GM12878 (cell line): Measurements from ENCODE around the gene FOXF1. TPM values are rescaled to one million over a fixed set of nuclear protein-coding genes. Genes with fewer than 3 reads are reported as not detected.

Source experiments
- ATAC-seq: fragments of 200-7000 bp; cut with Tn5 transposase; 3 replicates; pipeline ENCODE4 v1.9.1; 2020; ENCODE audit warnings: mild to moderate bottlenecking, moderate library complexity
- BruUV-seq: library from RNA; stranded (reverse); fragments of 400-500 nt; replicated peaks from 2 replicates; lab custom pipeline; 2021; lab: Mats Ljungman, UMichigan
- CTCF ChIA-PET: fragments of 300-600 bp; sonication (Branson Sonifier 250); formaldehyde crosslinking; extraction: SDS; loops from one replicate; lab custom pipeline; 2021; ENCODE audit warnings: inconsistent platforms; lab: Yijun Ruan, JAX
- POLR2A ChIA-PET: fragments of 350-600 bp; formaldehyde crosslinking; extraction: SDS; loops from one replicate; lab custom pipeline; 2021; ENCODE audit warnings: inconsistent platforms; lab: Charles Lee
- RAD21 ChIA-PET: fragments of 300-600 bp; sonication (Branson Sonifier 250); formaldehyde crosslinking; loops from one replicate; lab custom pipeline; 2023; ENCODE audit warnings: antibody characterized with exemption; ENCODE audit not compliant: unreplicated experiment; lab: Charles Lee
- SMC1A ChIA-PET: fragments of 300-600 bp; sonication (Branson Sonifier 250); formaldehyde crosslinking; loops from one replicate; lab custom pipeline; 2023; ENCODE audit not compliant: unreplicated experiment, uncharacterized antibody; lab: Charles Lee
- DNase-seq: peaks from one replicate; pipeline ENCODE4 v3.0.0-alpha.2; 2011; ENCODE audit warnings: low read depth, low spot score
- FAIRE-seq: peaks from 3 replicates; lab custom pipeline; 2011; peaks lifted over from hg19 to GRCh38; lab: Jason Lieb, UNC
- H2AFZ ChIP-seq: 2 replicates; pipeline ENCODE4 v1.6.0; 2011; ENCODE audit warnings: low read depth, low read length, control low read depth; ENCODE audit not compliant: control insufficient read depth
- H3K27ac ChIP-seq: 2 replicates; pipeline ENCODE4 v1.5.1; 2011; ENCODE audit warnings: control low read depth; ENCODE audit not compliant: control insufficient read depth, insufficient read depth
- H3K27me3 ChIP-seq, 2 experiments: replicated peaks in 1 of 2; 2 replicates each; pipeline versions ENCODE4 v1.6.0 to v1.6.1; 2011; ENCODE audit warnings: low read length in 1 of 2; ENCODE audit not compliant: control insufficient read depth in 2 of 2, insufficient read depth in 2 of 2
- H3K36me3 ChIP-seq, 2 experiments: 2 replicates each; pipeline ENCODE4 v1.5.1; 2011; ENCODE audit warnings: low read length in 1 of 2; ENCODE audit not compliant: control insufficient read depth in 2 of 2, insufficient read depth in 2 of 2
- H3K4me1 ChIP-seq: 2 replicates; pipeline ENCODE4 v1.6.1; 2011; ENCODE audit warnings: mild to moderate bottlenecking, low read length, moderate library complexity, mixed read lengths; ENCODE audit not compliant: control insufficient read depth, insufficient read depth
- H3K4me2 ChIP-seq: 2 replicates; pipeline ENCODE4 v1.6.0; 2011; ENCODE audit warnings: control low read depth; ENCODE audit not compliant: control insufficient read depth, insufficient read depth
- H3K4me3 ChIP-seq: fragments of 200-600 bp; sonication (generic); 2 replicates; pipeline ENCODE4 v1.5.1; 2016
- H3K79me2 ChIP-seq: 2 replicates; pipeline ENCODE4 v1.6.0; 2011; ENCODE audit warnings: low read length; ENCODE audit not compliant: control insufficient read depth, insufficient read depth
- H3K9ac ChIP-seq: 2 replicates; pipeline ENCODE4 v1.8.0; 2011; ENCODE audit warnings: low read length, control low read depth, mixed read lengths; ENCODE audit not compliant: control insufficient read depth, insufficient read depth
- H3K9me3 ChIP-seq: replicated peaks from 3 replicates; pipeline ENCODE4 v1.5.1; 2011; ENCODE audit warnings: mild to moderate bottlenecking, low read length; ENCODE audit not compliant: control insufficient read depth, insufficient read depth
- H4K20me1 ChIP-seq: 2 replicates; pipeline ENCODE4 v1.6.0; 2011; ENCODE audit not compliant: control insufficient read depth, insufficient read depth
- BRCA1 ChIP-seq: IDR thresholded peaks from 2 replicates; pipeline ENCODE4 v1.6.1; 2011; ENCODE audit warnings: low read depth, low read length, improper control_type of control experiment
- CHD4 ChIP-seq: fragments of 200-600 bp; sonication (generic); IDR thresholded peaks from 2 replicates; pipeline ENCODE4 v1.6.1; 2016; ENCODE audit warnings: mild to moderate bottlenecking
- CUX1 ChIP-seq: IDR thresholded peaks from 2 replicates; pipeline ENCODE4 v1.6.1; 2012; ENCODE audit warnings: improper control_type of control experiment, low read depth, low read length; ENCODE audit not compliant: insufficient replicate concordance
- FOXM1 ChIP-seq: IDR thresholded peaks from 2 replicates; pipeline ENCODE4 v1.6.1; 2012; ENCODE audit warnings: low read depth, mild to moderate bottlenecking, inconsistent platforms, low read length, moderate library complexity
- JUNB ChIP-seq: IDR thresholded peaks from 2 replicates; pipeline ENCODE4 v1.6.1; 2016; ENCODE audit warnings: antibody characterized with exemption, mild to moderate bottlenecking
- MEF2B ChIP-seq: fragments of 450-650 bp; IDR thresholded peaks from 2 replicates; pipeline ENCODE4 v1.6.1; 2018; ENCODE audit warnings: mild to moderate bottlenecking, moderate library complexity; ENCODE audit not compliant: partially characterized antibody, poor library complexity, severe bottlenecking
- NFIC ChIP-seq: IDR thresholded peaks from 2 replicates; pipeline ENCODE4 v1.6.1; 2012; ENCODE audit warnings: low read depth, mild to moderate bottlenecking, inconsistent platforms, low read length, moderate library complexity
- NFXL1 ChIP-seq: fragments of 450-650 bp; IDR thresholded peaks from 2 replicates; pipeline ENCODE4 v1.6.1; 2017; ENCODE audit warnings: antibody characterized with exemption, mild to moderate bottlenecking, borderline replicate concordance
- NFYB ChIP-seq: IDR thresholded peaks from 2 replicates; pipeline ENCODE4 v1.6.1; 2011; ENCODE audit warnings: low read depth, mild to moderate bottlenecking, low read length, improper control_type of control experiment, moderate library complexity; ENCODE audit not compliant: insufficient read depth
- NR2C1 ChIP-seq: fragments of 450-650 bp; IDR thresholded peaks from 2 replicates; pipeline ENCODE4 v1.6.1; 2017; ENCODE audit warnings: antibody characterized with exemption, mild to moderate bottlenecking, moderate library complexity
- REST ChIP-seq: IDR thresholded peaks from 2 replicates; pipeline ENCODE4 v1.6.1; 2012; ENCODE audit warnings: mild to moderate bottlenecking, low read depth, low read length
- RUNX3 ChIP-seq: IDR thresholded peaks from 2 replicates; pipeline ENCODE4 v1.6.1; 2012; ENCODE audit warnings: low read length, inconsistent platforms
- SMAD1 ChIP-seq: fragments of 450-650 bp; IDR thresholded peaks from 2 replicates; pipeline ENCODE4 v1.6.1; 2018; ENCODE audit warnings: mild to moderate bottlenecking, low read depth; ENCODE audit not compliant: partially characterized antibody
- SRF ChIP-seq, 2 experiments: IDR thresholded peaks; 2 replicates each; pipeline ENCODE4 v1.6.1; 2011; ENCODE audit warnings: low read depth in 2 of 2, low read length in 2 of 2, mild to moderate bottlenecking in 1 of 2, moderate library complexity in 1 of 2
- WGBS: methylation state at CpG from one replicate; pipeline ENCODE4 v1.1.6; 2016; ENCODE audit warnings: low lambda C conversion rate; ENCODE audit not compliant: insufficient replicate concordance, insufficient coverage; ENCODE audit errors: missing lambda C conversion rate; 5-methylcytosine and 5-hydroxymethylcytosine counted together
- in situ Hi-C: fragments of 300-500 bp; cut with MboI; formaldehyde crosslinking; loops from 9 replicates; pipeline ENCODE4 v1.14.3; 2018; ENCODE audit warnings: mixed read lengths
- intact Hi-C: fragments of 100-400 bp; cut with micrococcal nuclease; formaldehyde crosslinking; loops from one replicate; pipeline ENCODE4 v1.14.2; 2022; ENCODE audit not compliant: unreplicated experiment
- polyA plus RNA-seq, 11 experiments: library from polyadenylated mRNA; depleted of rRNA in 4 of 11; unstranded in 6 of 11; stranded (reverse) in 5 of 11; fragments of >200 nt; fragmentation: Nextera tagmentation in 4 of 11; fragmentation: Illumina TruSeq in 1 of 11; extraction: Ambion mirVana in 4 of 11; extraction: Trizol in 1 of 11; gene quantifications; 1 replicate in 1 of 11; 2 replicates in 10 of 11; pipeline versions ENCODE4 v1.2.1 to v1.2.3, GENCODE V29; 2011 to 2016; ENCODE audit warnings: inconsistent platforms in 2 of 11, missing spikeins in 2 of 11, low read depth in 1 of 11
- total RNA-seq, 4 experiments: library from RNA; depleted of rRNA in 3 of 4; stranded (reverse); fragments of >200 nt in 3 of 4; fragmentation: Illumina TruSeq in 1 of 4; extraction: Trizol in 1 of 4; gene quantifications; 2 replicates each; pipeline versions ENCODE4 v1.2.1 to v1.2.3, GENCODE V29; 2013 to 2021

FOXF1 gene
- total and polyA plus RNA-seq, 10 of the 15 experiments (the other 5 are each of a cell fraction or from before 2014, with no cell fraction given): 0.01 TPM; not detected in 9

GRCh38 chr16:86527366-86527765 lies 17.0 kb downstream of the FOXF1 start:
- ATAC-seq (no peak), DNase-seq (no peak), FAIRE-seq (no peak)
- TF ChIP-seq NFXL1 (no peak), NFIC (no peak), NFYB (no peak), SRF (IDR thresholded peaks at IDR 0.05; ENCODE audit: low read depth in 2 of 2, low read length in 2 of 2) (no peak), RUNX3 (no peak), CHD4 (no peak), CUX1 (no peak), NR2C1 (no peak), BRCA1 (no peak), REST (no peak), JUNB (no peak), SMAD1 (no peak), FOXM1 (no peak), MEF2B (no peak)
- no peaks in the 10 kb centered on the region for H3K79me2 ChIP-seq
- BruUV-seq: no TSS peak
- intact Hi-C loops (no loop called here), in situ Hi-C loops (no loop called here)
- no peak overlapping the region for H3K4me3 ChIP-seq
- H4K20me1 ChIP-seq: no peaks in the 10 kb centered on the region
- RAD21 ChIA-PET: no interaction called here
- POLR2A ChIA-PET: no interaction called here
- 74% methylated on average over 15 of the region's 15 CpGs for WGBS
- H3K4me1 ChIP-seq: no peaks in the 10 kb centered on the region
- no peaks in the 10 kb centered on the region for H3K27me3 ChIP-seq
- no peak overlapping the region for H3K4me2 ChIP-seq
- no peak overlapping the region for H3K27ac ChIP-seq
- H3K36me3 ChIP-seq: no peaks in the 10 kb centered on the region; a peak in 1 of 4 replicates
- CTCF ChIA-PET: interaction anchor here (2.3 kb wide), 1 partner anchor 9 kb away, joined by 10 read pairs; no protein-coding TSS in a partner anchor
- SMC1A ChIA-PET: no interaction called here
- no peak overlapping the region for H2AFZ ChIP-seq
- no peak overlapping the region for H3K9ac ChIP-seq
- H3K9me3 ChIP-seq: no peaks in the 10 kb centered on the region
